ENCODE measurements around the gene PEPD. TPM values are rescaled to one million over a fixed set of nuclear protein-coding genes. Genes with fewer than 3 reads are reported as not detected.

PEPD gene
- total RNA-seq, 1 experiment from 2014 or later: 40.5 TPM

DNA sequence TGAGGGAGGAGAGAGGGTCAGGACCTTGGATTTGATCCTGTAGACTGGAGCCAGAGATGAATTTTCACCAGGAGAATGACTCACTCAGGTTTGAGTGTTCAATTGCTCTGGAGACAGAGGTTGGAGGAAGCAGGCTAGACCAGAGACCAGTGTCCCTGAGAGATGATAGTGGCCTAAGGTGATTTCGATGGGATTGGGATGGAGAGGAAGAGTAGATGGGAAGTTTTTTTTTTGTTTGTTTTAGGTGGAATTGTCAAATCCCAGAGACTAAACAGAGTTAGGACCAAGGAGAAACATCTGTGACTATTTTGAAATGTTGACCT lies 145.8 kb downstream of the PEPD start:
- H3K79me2 ChIP-seq (ENCODE audit: insufficient read depth, low read length): peaks cover 68% of the 10 kb centered on the region

More for the DNA sequence above, 145.8 kb downstream of the PEPD start:
- H3K27me3 ChIP-seq (ENCODE audit: insufficient read depth, low read length): no peaks in the 10 kb centered on the region
- H3K9me2 ChIP-seq (ENCODE audit: insufficient read depth): no peaks in the 10 kb centered on the region
- ATAC-seq: no peak
- peak overlapping the region in 1 of 2 experiments; percentile 36; a peak in 1 of 4 replicates for H3K4me3 ChIP-seq (replicated peaks in 1 of 2; ENCODE audit: low read depth in 1 of 2, low read length in 2 of 2)
- no peaks in the 10 kb centered on the region for H3K9me3 ChIP-seq (ENCODE audit: control insufficient read depth in 1 of 2, insufficient read depth in 1 of 2, low read depth in 1 of 2, low read length in 2 of 2)
- TF ChIP-seq POLR2A (IDR thresholded peaks at IDR 0.05; ENCODE audit: borderline replicate concordance, extremely low read depth, insufficient read depth, insufficient read length) (no peak), SIN3A (IDR thresholded peaks at IDR 0.05; ENCODE audit: low read depth) (no peak), RAD21 (IDR thresholded peaks at IDR 0.05; ENCODE audit: low read depth) (no peak), SRF (IDR thresholded peaks at IDR 0.05; ENCODE audit: low read depth) (no peak), EZH2phosphoT487 (IDR thresholded peaks at IDR 0.05; ENCODE audit: borderline replicate concordance) (no peak), JUND (IDR thresholded peaks at IDR 0.05) (no peak), ZNF274 (IDR thresholded peaks at IDR 0.05; ENCODE audit: low read depth, low read length) (no peak), EGR1 (IDR thresholded peaks at IDR 0.05; ENCODE audit: low read depth) (no peak), YY1 (IDR thresholded peaks at IDR 0.05; ENCODE audit: extremely low read depth, insufficient replicate concordance, low read depth, low read length) (no peak), EZH2 (IDR thresholded peaks at IDR 0.05) (no peak), CEBPB (IDR thresholded peaks at IDR 0.05; ENCODE audit: low read depth) (no peak), TCF7L2 (IDR thresholded peaks at IDR 0.05; ENCODE audit: borderline replicate concordance, extremely low read depth, insufficient read depth, insufficient read length) (no peak), CBX3 (IDR thresholded peaks at IDR 0.05; ENCODE audit: low read depth) (no peak), ELF1 (IDR thresholded peaks at IDR 0.05; ENCODE audit: borderline replicate concordance, low read depth) (no peak)
- TF ChIP-seq, protein P1, sequence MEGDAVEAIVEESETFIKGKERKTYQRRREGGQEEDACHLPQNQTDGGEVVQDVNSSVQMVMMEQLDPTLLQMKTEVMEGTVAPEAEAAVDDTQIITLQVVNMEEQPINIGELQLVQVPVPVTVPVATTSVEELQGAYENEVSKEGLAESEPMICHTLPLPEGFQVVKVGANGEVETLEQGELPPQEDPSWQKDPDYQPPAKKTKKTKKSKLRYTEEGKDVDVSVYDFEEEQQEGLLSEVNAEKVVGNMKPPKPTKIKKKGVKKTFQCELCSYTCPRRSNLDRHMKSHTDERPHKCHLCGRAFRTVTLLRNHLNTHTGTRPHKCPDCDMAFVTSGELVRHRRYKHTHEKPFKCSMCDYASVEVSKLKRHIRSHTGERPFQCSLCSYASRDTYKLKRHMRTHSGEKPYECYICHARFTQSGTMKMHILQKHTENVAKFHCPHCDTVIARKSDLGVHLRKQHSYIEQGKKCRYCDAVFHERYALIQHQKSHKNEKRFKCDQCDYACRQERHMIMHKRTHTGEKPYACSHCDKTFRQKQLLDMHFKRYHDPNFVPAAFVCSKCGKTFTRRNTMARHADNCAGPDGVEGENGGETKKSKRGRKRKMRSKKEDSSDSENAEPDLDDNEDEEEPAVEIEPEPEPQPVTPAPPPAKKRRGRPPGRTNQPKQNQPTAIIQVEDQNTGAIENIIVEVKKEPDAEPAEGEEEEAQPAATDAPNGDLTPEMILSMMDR (IDR thresholded peaks at IDR 0.05 in 2 of 3, conservative IDR thresholded peaks at IDR 0.05 in 1 of 3; ENCODE audit: borderline replicate concordance in 1 of 3, insufficient read depth in 1 of 3, low read depth in 2 of 3, low read length in 2 of 3): no peak
- TF ChIP-seq, protein P2, sequence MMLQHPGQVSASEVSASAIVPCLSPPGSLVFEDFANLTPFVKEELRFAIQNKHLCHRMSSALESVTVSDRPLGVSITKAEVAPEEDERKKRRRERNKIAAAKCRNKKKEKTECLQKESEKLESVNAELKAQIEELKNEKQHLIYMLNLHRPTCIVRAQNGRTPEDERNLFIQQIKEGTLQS (IDR thresholded peaks at IDR 0.05): no peak
- TF ChIP-seq, protein P3, sequence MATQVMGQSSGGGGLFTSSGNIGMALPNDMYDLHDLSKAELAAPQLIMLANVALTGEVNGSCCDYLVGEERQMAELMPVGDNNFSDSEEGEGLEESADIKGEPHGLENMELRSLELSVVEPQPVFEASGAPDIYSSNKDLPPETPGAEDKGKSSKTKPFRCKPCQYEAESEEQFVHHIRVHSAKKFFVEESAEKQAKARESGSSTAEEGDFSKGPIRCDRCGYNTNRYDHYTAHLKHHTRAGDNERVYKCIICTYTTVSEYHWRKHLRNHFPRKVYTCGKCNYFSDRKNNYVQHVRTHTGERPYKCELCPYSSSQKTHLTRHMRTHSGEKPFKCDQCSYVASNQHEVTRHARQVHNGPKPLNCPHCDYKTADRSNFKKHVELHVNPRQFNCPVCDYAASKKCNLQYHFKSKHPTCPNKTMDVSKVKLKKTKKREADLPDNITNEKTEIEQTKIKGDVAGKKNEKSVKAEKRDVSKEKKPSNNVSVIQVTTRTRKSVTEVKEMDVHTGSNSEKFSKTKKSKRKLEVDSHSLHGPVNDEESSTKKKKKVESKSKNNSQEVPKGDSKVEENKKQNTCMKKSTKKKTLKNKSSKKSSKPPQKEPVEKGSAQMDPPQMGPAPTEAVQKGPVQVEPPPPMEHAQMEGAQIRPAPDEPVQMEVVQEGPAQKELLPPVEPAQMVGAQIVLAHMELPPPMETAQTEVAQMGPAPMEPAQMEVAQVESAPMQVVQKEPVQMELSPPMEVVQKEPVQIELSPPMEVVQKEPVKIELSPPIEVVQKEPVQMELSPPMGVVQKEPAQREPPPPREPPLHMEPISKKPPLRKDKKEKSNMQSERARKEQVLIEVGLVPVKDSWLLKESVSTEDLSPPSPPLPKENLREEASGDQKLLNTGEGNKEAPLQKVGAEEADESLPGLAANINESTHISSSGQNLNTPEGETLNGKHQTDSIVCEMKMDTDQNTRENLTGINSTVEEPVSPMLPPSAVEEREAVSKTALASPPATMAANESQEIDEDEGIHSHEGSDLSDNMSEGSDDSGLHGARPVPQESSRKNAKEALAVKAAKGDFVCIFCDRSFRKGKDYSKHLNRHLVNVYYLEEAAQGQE (IDR thresholded peaks at IDR 0.05; ENCODE audit: low read depth): no peak
- TF ChIP-seq, protein P4, sequence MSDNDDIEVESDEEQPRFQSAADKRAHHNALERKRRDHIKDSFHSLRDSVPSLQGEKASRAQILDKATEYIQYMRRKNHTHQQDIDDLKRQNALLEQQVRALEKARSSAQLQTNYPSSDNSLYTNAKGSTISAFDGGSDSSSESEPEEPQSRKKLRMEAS (IDR thresholded peaks at IDR 0.05): no peak
- ChIA-PET POLR2A (interaction anchor here (0.8 to 0.9 kb wide), 2 partner anchors 10 to 13 kb away, joined by 3 read pairs; no protein-coding TSS in a partner anchor), RAD21 (ENCODE audit: low non-redundant PET in 1 of 2, low total read pairs in 2 of 2, uncharacterized antibody in 2 of 2, unreplicated experiment in 2 of 2) (no interaction called here), CTCF (no interaction called here)
- intact Hi-C loops (cut with micrococcal nuclease): no loop called here
- H3K4me2 ChIP-seq (ENCODE audit: low read length): peak overlapping the region; percentile 98
- 0 out of 2 replicates have a peak overlapping the region, but pooled peaks have one; percentile 6 for H3K9ac ChIP-seq (ENCODE audit: low read length)
- DNase-seq (ENCODE audit: low read depth, low spot score): no peak
- H3K4me1 ChIP-seq (ENCODE audit: control insufficient read depth in 1 of 2, insufficient read depth in 2 of 2, low read length in 2 of 2): peaks cover 30 to 49% of the 10 kb centered on the region in 2 experiments
- H2AFZ ChIP-seq (ENCODE audit: low read depth, low read length, poor library complexity, severe bottlenecking): no peak overlapping the region
- H3K27ac ChIP-seq (ENCODE audit: low read depth, low read length): no peak overlapping the region
- H4K20me1 ChIP-seq (ENCODE audit: insufficient read depth): peaks cover 31% of the 10 kb centered on the region; the same call in 1 of the 2 replicates
- BruUV-seq (replicated peaks): no TSS peak
- peaks cover 6 to 10% of the 10 kb centered on the region in 2 experiments; a peak in 2 of 4 replicates for H3K36me3 ChIP-seq (ENCODE audit: control insufficient read depth in 1 of 2, insufficient read depth in 2 of 2, low read length in 2 of 2)

Data from HCT116 (cell line).